Lower leg skin (tissue), 3 donors: Measurements from ENCODE around the gene ST3GAL6.

Experiments
- CTCF ChIP-seq, 3 donors: fragments of 450-650 bp; IDR thresholded peaks; one replicate each; pipeline ENCODE4 v1.5.1; 2016; ENCODE audit warnings: antibody characterized with exemption in 3 of 3, mild to moderate bottlenecking in 3 of 3, moderate library complexity in 2 of 3
- POLR2A ChIP-seq, 2 donors: fragments of 450-650 bp; IDR thresholded peaks; one replicate each; pipeline ENCODE4 v1.6.1; 2016 to 2017; ENCODE audit warnings: antibody characterized with exemption in 2 of 2, mild to moderate bottlenecking in 1 of 2, moderate library complexity in 1 of 2

DNA sequence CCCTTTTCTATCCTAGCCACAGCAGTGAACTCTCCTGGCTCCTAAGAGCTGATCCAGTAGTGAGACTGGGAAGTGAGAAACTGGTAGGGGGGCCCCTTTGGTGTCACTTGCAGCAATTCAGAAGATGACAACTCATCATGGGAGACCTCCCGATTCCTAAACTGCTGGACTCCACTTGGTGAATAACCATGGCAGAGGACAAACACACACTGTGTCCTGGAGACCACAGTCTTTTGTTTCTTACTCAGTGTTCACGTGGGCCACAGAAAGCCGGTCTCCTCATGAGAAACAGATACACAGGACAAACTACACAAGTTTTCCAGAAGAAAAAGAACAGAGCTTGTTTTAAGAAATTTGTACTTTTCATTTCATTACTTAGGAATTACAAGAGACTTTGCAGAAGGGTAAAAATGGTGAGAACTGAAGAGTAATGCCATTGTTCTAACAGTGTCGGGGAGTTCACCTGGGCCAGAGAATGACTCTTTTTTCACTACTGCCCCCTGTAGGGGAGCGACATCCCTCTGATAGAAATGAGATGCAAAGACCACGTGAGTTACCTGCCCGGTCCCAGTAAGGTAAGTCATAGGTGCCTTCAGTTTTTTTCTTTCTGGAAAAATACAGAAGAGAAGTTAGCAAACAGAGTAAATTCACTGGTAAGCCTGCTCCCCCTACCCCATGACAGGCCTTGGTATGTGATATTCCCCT, 38.1 kb downstream of the ST3GAL6 start:
- no peak for TF ChIP-seq CTCF (IDR thresholded peaks at IDR 0.05)
- no peak for TF ChIP-seq POLR2A (IDR thresholded peaks at IDR 0.05)
